Fibroblast of villous mesenchyme (primary cell): ENCODE measurements around the gene IDUA. TPM values are rescaled to one million over a fixed set of nuclear protein-coding genes. Genes with fewer than 3 reads are reported as not detected.

Experiments used
- DNase-seq: peaks from one replicate; pipeline ENCODE4 v3.0.0-alpha.2; 2010; ENCODE audit warnings: low read depth
- H3K4me3 ChIP-seq: 2 replicates; pipeline ENCODE4 v1.5.1; 2011; ENCODE audit warnings: low read depth, mild to moderate bottlenecking, low read length
- CTCF ChIP-seq: IDR thresholded peaks from 2 replicates; pipeline ENCODE4 v1.5.1; 2012; ENCODE audit warnings: low read depth, mild to moderate bottlenecking, low read length; ENCODE audit not compliant: insufficient read depth
- total RNA-seq: library from RNA; depleted of rRNA; stranded (reverse); fragments of >200 nt; gene quantifications from 2 replicates; pipeline ENCODE4 v1.2.3, GENCODE V29; 2012

Gene IDUA
- total RNA-seq, 1 donor, result 10.4 TPM

GRCh38 chr4:1047106-1047975, 60.5 kb downstream of the IDUA start:
- no peak for TF ChIP-seq CTCF
- DNase-seq, result peak; percentile 16
- H3K4me3 ChIP-seq, result peak overlapping the region; percentile 18

- DNase-seq, result no peak
- TF ChIP-seq CTCF, result no peak
- no peak overlapping the region for H3K4me3 ChIP-seq
These were observed 61.3 kb downstream of the IDUA start for GRCh38 chr4:1047976-1048772.

- no peak for DNase-seq
- no peak overlapping the region for H3K4me3 ChIP-seq
- no peak for TF ChIP-seq CTCF
These were observed 62.1 kb downstream of the IDUA start for GRCh38 chr4:1048773-1049590.

GRCh38 chr4:1049591-1049905, 62.7 kb downstream of the IDUA start:
- no peak overlapping the region for H3K4me3 ChIP-seq
- TF ChIP-seq CTCF, result no peak
- DNase-seq, result no peak

- peak; percentile 17 for DNase-seq
- H3K4me3 ChIP-seq, result no peak overlapping the region
- TF ChIP-seq CTCF, result peak; percentile 39
These were observed 63.8 kb downstream of the IDUA start for GRCh38 chr4:1050486-1051213.

GRCh38 chr4:1051472-1051871, 64.6 kb downstream of the IDUA start:
- DNase-seq, result no peak
- no peak overlapping the region for H3K4me3 ChIP-seq
- no peak for TF ChIP-seq CTCF
